ENCODE measurements around the gene CRY2.
A peak's percentile ranks its signal among the peaks of the same experiment; 100 is the strongest.

The CRY2 gene

DNA sequence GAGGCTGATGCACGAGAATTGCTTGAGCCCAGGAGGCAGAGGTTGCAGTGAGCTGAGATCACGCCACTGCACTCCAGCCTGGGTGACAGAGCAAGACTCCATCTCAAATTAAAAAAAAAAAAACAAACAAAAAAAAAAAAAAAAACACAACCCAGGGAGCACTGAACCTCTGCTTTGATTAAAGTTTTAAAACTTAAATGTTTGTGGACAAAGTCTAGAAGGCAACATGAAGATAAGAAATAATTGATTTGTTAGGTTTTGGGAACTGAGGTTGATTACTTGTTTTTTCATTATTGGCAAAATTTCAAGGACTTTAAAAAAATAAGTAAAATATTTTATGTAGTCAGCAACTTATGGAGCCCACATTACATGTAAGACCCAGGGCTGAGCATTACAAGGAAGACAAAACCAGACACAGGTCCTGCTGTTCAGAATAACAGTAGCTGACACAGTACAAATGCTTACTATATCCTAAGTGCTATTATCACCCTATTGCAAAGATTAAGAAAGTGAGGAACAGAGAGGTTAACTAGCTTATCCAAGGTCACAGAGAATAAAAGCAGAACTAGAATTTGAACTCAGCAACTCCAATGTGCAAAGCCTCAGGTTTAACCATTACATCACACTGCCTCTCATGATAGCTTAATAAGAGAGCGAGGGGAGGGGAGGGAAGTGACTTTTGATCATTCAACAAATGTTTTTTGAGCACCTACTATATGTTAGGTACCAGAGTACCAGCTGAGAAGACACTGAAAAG lies 2.3 kb upstream of the CRY2 start:
- H3K27me3 Mint-ChIP-seq (ENCODE audit: low read depth) = peaks cover 8% of the 10 kb centered on the region

DNA sequence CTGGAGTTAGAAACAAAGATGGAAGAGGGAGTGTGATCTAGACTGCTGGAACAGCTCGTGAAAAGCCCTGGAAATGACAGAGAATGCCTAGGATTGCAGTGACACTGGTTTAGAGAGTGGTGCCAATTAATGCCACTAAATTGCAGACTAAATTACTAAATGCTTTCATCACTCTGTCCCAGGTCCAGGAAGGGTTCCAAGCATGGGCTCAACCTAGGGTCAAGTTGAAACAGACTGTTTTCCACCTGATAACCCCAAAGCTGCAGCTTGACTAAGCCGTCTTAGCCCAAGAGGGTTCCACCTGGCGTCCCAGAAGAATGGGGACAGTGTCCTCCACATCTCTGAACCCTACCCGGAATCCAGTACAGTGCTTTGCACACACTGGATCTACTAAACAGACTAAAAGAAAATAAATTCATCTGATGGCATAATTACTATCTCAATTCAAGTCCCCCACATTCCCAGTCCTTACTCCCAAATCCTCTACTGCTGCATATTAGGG lies 1.1 kb upstream of the CRY2 start:
- H3K27ac Mint-ChIP-seq = peak overlapping the region in 2 of 3 experiments; percentile 13 to 90
- H3K36me3 Mint-ChIP-seq (ENCODE audit: low read depth) = no peaks in the 10 kb centered on the region
- TF ChIP-seq, protein P1, sequence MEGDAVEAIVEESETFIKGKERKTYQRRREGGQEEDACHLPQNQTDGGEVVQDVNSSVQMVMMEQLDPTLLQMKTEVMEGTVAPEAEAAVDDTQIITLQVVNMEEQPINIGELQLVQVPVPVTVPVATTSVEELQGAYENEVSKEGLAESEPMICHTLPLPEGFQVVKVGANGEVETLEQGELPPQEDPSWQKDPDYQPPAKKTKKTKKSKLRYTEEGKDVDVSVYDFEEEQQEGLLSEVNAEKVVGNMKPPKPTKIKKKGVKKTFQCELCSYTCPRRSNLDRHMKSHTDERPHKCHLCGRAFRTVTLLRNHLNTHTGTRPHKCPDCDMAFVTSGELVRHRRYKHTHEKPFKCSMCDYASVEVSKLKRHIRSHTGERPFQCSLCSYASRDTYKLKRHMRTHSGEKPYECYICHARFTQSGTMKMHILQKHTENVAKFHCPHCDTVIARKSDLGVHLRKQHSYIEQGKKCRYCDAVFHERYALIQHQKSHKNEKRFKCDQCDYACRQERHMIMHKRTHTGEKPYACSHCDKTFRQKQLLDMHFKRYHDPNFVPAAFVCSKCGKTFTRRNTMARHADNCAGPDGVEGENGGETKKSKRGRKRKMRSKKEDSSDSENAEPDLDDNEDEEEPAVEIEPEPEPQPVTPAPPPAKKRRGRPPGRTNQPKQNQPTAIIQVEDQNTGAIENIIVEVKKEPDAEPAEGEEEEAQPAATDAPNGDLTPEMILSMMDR (IDR thresholded peaks at IDR 0.05; ENCODE audit: unreplicated experiment in 3 of 3) = no peak
- H3K4me1 Mint-ChIP-seq = peaks cover 38% of the 10 kb centered on the region
- peaks cover 8% of the 10 kb centered on the region for H3K27me3 Mint-ChIP-seq (ENCODE audit: low read depth)
- H3K4me3 Mint-ChIP-seq = peak overlapping the region; percentile 26 to 91 (median 86)
- no peaks in the 10 kb centered on the region for H3K9me3 Mint-ChIP-seq

More for the DNA sequence above, 2.3 kb upstream of the CRY2 start:
- no peaks in the 10 kb centered on the region for H3K36me3 Mint-ChIP-seq (ENCODE audit: low read depth)
- peak overlapping the region; percentile 10 to 46 (median 26) for H3K4me3 Mint-ChIP-seq
- H3K27ac Mint-ChIP-seq = peak overlapping the region in 1 of 3 experiments; percentile 56
- peaks cover 26% of the 10 kb centered on the region for H3K4me1 Mint-ChIP-seq
- H3K9me3 Mint-ChIP-seq = no peaks in the 10 kb centered on the region
- TF ChIP-seq, protein P1 (IDR thresholded peaks at IDR 0.05; ENCODE audit: unreplicated experiment in 3 of 3) = no peak

- H3K9me3 Mint-ChIP-seq = no peaks in the 10 kb centered on the region
- peak overlapping the region in 2 of 3 experiments; percentile 31 to 35 for H3K27ac Mint-ChIP-seq
- no peaks in the 10 kb centered on the region for H3K36me3 Mint-ChIP-seq (ENCODE audit: low read depth)
- H3K4me1 Mint-ChIP-seq = peaks cover 49% of the 10 kb centered on the region
- peaks cover 4% of the 10 kb centered on the region for H3K27me3 Mint-ChIP-seq (ENCODE audit: low read depth)
- peak overlapping the region; percentile 86 to 91 (median 90) for H3K4me3 Mint-ChIP-seq
- TF ChIP-seq, protein P1 (IDR thresholded peaks at IDR 0.05; ENCODE audit: unreplicated experiment in 3 of 3) = no peak
These were observed 639 bp downstream of the CRY2 start for GRCh38 chr11:45847911-45848316.

- Mint-ChIP-seq H3K36me3 (ENCODE audit: low read depth) (no peaks in the 10 kb centered on the region), H3K4me3 (peak overlapping the region; percentile 86 to 91 (median 90)), H3K27me3 (ENCODE audit: low read depth) (peaks cover 4% of the 10 kb centered on the region), H3K27ac (peak overlapping the region; percentile 18 to 86 (median 81)), H3K9me3 (no peaks in the 10 kb centered on the region), H3K4me1 (peaks cover 44% of the 10 kb centered on the region)
- TF ChIP-seq, protein P1 (IDR thresholded peaks at IDR 0.05; ENCODE audit: unreplicated experiment in 3 of 3) = no peak
These were observed 1.4 kb downstream of the CRY2 start for GRCh38 chr11:45848654-45849081.

DNA sequence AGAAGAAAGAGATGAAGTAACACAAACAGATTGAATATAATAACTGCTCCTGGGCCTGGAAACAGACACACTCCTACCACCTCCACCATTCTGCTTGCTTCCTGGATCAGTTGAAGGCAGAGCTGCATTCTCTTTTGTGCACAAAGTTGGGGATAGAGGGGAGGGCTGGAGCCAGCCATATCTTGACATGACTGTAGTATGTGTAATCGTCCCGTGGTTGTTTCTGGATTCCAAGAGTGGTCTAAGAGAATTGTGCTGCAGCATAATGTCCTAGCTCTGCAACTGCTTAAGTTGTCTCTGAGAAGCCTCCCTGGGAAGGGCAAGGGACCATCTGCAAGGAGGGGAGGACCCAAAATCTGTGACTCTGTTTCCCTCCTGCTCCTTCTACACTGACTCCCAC lies 3.2 kb downstream of the CRY2 start:
- Mint-ChIP-seq H3K27me3 (ENCODE audit: low read depth) (no peaks in the 10 kb centered on the region), H3K9me3 (no peaks in the 10 kb centered on the region), H3K27ac (no peak overlapping the region), H3K4me1 (peaks cover 56% of the 10 kb centered on the region), H3K4me3 (peak overlapping the region in 2 of 3 experiments; percentile 61 to 72), H3K36me3 (ENCODE audit: low read depth) (no peaks in the 10 kb centered on the region)
- TF ChIP-seq, protein P1 (IDR thresholded peaks at IDR 0.05; ENCODE audit: unreplicated experiment in 3 of 3) = no peak

All from nephron (organoid).